Mesenchymal stem cell (in vitro differentiated cells and primary cell): Measurements from ENCODE around the gene MRPL55.

Experiments used
- DNase-seq: peaks from one replicate; pipeline ENCODE4 v3.0.0-alpha.2; 2013
- H2AFZ ChIP-seq: one replicate; pipeline ENCODE4 v1.6.1; 2013; ENCODE audit warnings: low read depth, mild to moderate bottlenecking, control low read depth, inconsistent platforms, low read length, moderate library complexity
- H2AK5ac ChIP-seq: 2 replicates; pipeline ENCODE4 v1.6.1; 2013; ENCODE audit warnings: low read length, moderate library complexity, mild to moderate bottlenecking, inconsistent platforms; ENCODE audit not compliant: severe bottlenecking
- H2BK120ac ChIP-seq: one replicate; pipeline ENCODE4 v1.6.1; 2013; ENCODE audit warnings: low read depth, mild to moderate bottlenecking, inconsistent platforms, low read length, moderate library complexity
- H2BK12ac ChIP-seq, 2 experiments: one replicate each; pipeline ENCODE4 v1.6.1; 2013; ENCODE audit warnings: inconsistent platforms in 2 of 2, low read length in 2 of 2, mild to moderate bottlenecking in 2 of 2, moderate library complexity in 2 of 2, control low read depth in 1 of 2
- H2BK15ac ChIP-seq: one replicate; pipeline ENCODE4 v1.6.1; 2013; ENCODE audit warnings: mild to moderate bottlenecking, low read depth, inconsistent platforms; ENCODE audit not compliant: poor library complexity, severe bottlenecking
- H2BK5ac ChIP-seq: 2 replicates; pipeline ENCODE4 v1.6.1; 2013; ENCODE audit warnings: low read depth, mild to moderate bottlenecking, low read length, control low read depth, inconsistent platforms; ENCODE audit not compliant: poor library complexity, severe bottlenecking
- H3K14ac ChIP-seq, 2 experiments: one replicate each; pipeline ENCODE4 v1.6.1; 2013; ENCODE audit warnings: inconsistent platforms in 2 of 2, low read length in 2 of 2, control low read depth in 1 of 2, mild to moderate bottlenecking in 1 of 2, moderate library complexity in 1 of 2
- H3K18ac ChIP-seq, 2 experiments: one replicate each; pipeline ENCODE4 v1.6.1; 2013; ENCODE audit warnings: inconsistent platforms in 2 of 2, low read length in 2 of 2, control low read depth in 1 of 2, low read depth in 1 of 2, mild to moderate bottlenecking in 1 of 2
- H3K23ac ChIP-seq, 2 experiments: one replicate each; pipeline ENCODE4 v1.6.1; 2013; ENCODE audit warnings: inconsistent platforms in 2 of 2, low read length in 2 of 2, mild to moderate bottlenecking in 2 of 2, moderate library complexity in 2 of 2, control low read depth in 1 of 2
- H3K27ac ChIP-seq: 2 replicates; pipeline ENCODE4 v1.5.1; 2013; ENCODE audit warnings: mild to moderate bottlenecking, moderate library complexity, low read length, control low read depth, inconsistent platforms; ENCODE audit not compliant: poor library complexity, severe bottlenecking
- H3K27me3 ChIP-seq, 2 experiments: 2 replicates each; pipeline versions ENCODE4 v1.6.1 to v1.7.0; 2013; ENCODE audit warnings: low read length in 2 of 2, mild to moderate bottlenecking in 2 of 2, moderate library complexity in 2 of 2, control low read depth in 1 of 2, inconsistent platforms in 1 of 2; ENCODE audit not compliant: control insufficient read depth in 1 of 2, insufficient read depth in 1 of 2
- H3K36me3 ChIP-seq, 2 experiments: 2 replicates each; pipeline versions ENCODE4 v1.6.1 to v1.7.0; 2013; ENCODE audit warnings: low read length in 2 of 2, control low read depth in 1 of 2, inconsistent platforms in 1 of 2, low read depth in 1 of 2, mild to moderate bottlenecking in 1 of 2; ENCODE audit not compliant: insufficient read depth in 2 of 2, control insufficient read depth in 1 of 2
- H3K4ac ChIP-seq, 2 experiments: one replicate each; pipeline ENCODE4 v1.6.1; 2013; ENCODE audit warnings: inconsistent platforms in 2 of 2, low read length in 2 of 2, mild to moderate bottlenecking in 2 of 2, moderate library complexity in 2 of 2, control low read depth in 1 of 2, low read depth in 1 of 2
- H3K4me1 ChIP-seq: 2 replicates; pipeline ENCODE4 v1.6.1; 2013; ENCODE audit warnings: low read depth, low read length, control low read depth; ENCODE audit not compliant: control insufficient read depth, insufficient read depth
- H3K4me2 ChIP-seq: 2 replicates; pipeline ENCODE4 v1.6.1; 2013; ENCODE audit warnings: low read length, mild to moderate bottlenecking, inconsistent platforms; ENCODE audit not compliant: poor library complexity, severe bottlenecking
- H3K4me3 ChIP-seq, 2 experiments: 2 replicates each; pipeline versions ENCODE4 v1.5.1 to v1.7.0; 2013; ENCODE audit warnings: low read length in 2 of 2, mild to moderate bottlenecking in 2 of 2, control low read depth in 1 of 2, low read depth in 1 of 2; ENCODE audit not compliant: insufficient read depth in 1 of 2
- H3K79me1 ChIP-seq: replicated peaks from 2 replicates; pipeline ENCODE4 v1.6.1; 2013; ENCODE audit warnings: mild to moderate bottlenecking, control low read depth, low read length, inconsistent platforms; ENCODE audit not compliant: poor library complexity, severe bottlenecking
- H3K9ac ChIP-seq: 2 replicates; pipeline ENCODE4 v1.7.0; 2013; ENCODE audit warnings: mild to moderate bottlenecking, low read length, moderate library complexity
- H3K9me3 ChIP-seq: 2 replicates; pipeline ENCODE4 v1.7.0; 2013; ENCODE audit warnings: mild to moderate bottlenecking, low read length; ENCODE audit not compliant: control insufficient read depth
- H4K8ac ChIP-seq: one replicate; pipeline ENCODE4 v1.6.1; 2013; ENCODE audit warnings: inconsistent platforms, mild to moderate bottlenecking, low read length, moderate library complexity
- H4K91ac ChIP-seq: one replicate; pipeline ENCODE4 v1.6.1; 2013; ENCODE audit warnings: mild to moderate bottlenecking, low read length, inconsistent platforms
- WGBS: methylation state at CpG from one replicate; pipeline ENCODE4 v1.1.7; 2013; ENCODE audit warnings: mixed read lengths; 5-methylcytosine and 5-hydroxymethylcytosine counted together

Gene MRPL55

DNA sequence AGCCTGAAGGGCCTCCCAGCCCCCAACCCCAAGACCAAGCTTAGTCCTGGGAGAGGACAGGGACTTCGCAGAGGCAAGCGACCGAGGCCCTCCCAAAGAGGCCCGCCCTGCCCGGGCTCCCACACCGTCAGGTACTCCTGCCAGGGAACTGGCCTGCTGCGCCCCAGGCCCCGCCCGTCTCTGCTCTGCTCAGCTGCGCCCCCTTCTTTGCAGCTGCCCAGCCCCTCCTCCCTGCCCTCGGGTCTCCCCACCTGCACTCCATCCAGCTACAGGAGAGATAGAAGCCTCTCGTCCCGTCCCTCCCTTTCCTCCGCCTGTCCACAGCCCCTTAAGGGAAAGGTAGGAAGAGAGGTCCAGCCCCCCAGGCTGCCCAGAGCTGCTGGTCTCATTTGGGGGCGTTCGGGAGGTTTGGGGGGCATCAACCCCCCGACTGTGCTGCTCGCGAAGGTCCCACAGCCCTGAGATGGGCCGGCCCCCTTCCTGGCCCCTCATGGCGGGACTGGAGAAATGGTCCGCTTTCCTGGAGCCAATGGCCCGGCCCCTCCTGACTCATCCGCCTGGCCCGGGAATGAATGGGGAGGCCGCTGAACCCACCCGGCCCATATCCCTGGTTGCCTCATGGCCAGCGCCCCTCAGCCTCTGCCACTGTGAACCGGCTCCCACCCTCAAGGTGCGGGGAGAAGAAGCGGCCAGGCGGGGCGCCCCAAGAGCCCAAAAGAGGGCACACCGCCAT, 48.5 kb downstream of the MRPL55 start:
- H2BK15ac ChIP-seq = no peak overlapping the region

GRCh38 chr1:228059634-228060457, 49.3 kb downstream of the MRPL55 start:
- Histone ChIP-seq H2AFZ (no peak overlapping the region), H2BK120ac (no peak overlapping the region), H3K36me3 (peaks cover 0 to 3% of the 10 kb centered on the region in 2 experiments), H2BK12ac (no peak overlapping the region), H3K9ac (no peak overlapping the region), H3K23ac (no peak overlapping the region), H2BK5ac (no peak overlapping the region), H2BK15ac (no peak overlapping the region), H4K91ac (no peak overlapping the region), H4K8ac (no peak overlapping the region), H3K4ac (no peak overlapping the region), H2AK5ac (no peak overlapping the region), H3K27ac (no peak overlapping the region), H3K18ac (no peak overlapping the region), H3K4me1 (peaks cover 1% of the 10 kb centered on the region), H3K9me3 (peaks cover 4% of the 10 kb centered on the region), H3K4me2 (no peak overlapping the region), H3K27me3 (peaks cover 17 to 85% of the 10 kb centered on the region in 2 experiments), H3K4me3 (no peak overlapping the region), H3K79me1 (no peaks in the 10 kb centered on the region), H3K14ac (no peak overlapping the region)
- no peak for DNase-seq
- WGBS = 46% methylated on average over 33 of the region's 33 CpGs

More for the DNA sequence above, 48.5 kb downstream of the MRPL55 start:
- no peak overlapping the region for H3K14ac ChIP-seq
- no peak overlapping the region for H3K9ac ChIP-seq
- H2BK5ac ChIP-seq = no peak overlapping the region
- no peak for DNase-seq
- no peak overlapping the region for H4K91ac ChIP-seq
- H3K36me3 ChIP-seq = peaks cover 0 to 3% of the 10 kb centered on the region in 2 experiments
- H3K4ac ChIP-seq = no peak overlapping the region
- no peak overlapping the region for H2BK120ac ChIP-seq
- no peak overlapping the region for H4K8ac ChIP-seq
- H3K79me1 ChIP-seq = no peaks in the 10 kb centered on the region
- peaks cover 1% of the 10 kb centered on the region for H3K4me1 ChIP-seq
- H3K4me2 ChIP-seq = no peak overlapping the region
- peaks cover 3% of the 10 kb centered on the region for H3K9me3 ChIP-seq
- no peak overlapping the region for H3K27ac ChIP-seq
- no peak overlapping the region for H2BK12ac ChIP-seq
- no peak overlapping the region for H2AK5ac ChIP-seq
- H3K18ac ChIP-seq = no peak overlapping the region
- no peak overlapping the region for H2AFZ ChIP-seq
- H3K23ac ChIP-seq = no peak overlapping the region
- H3K27me3 ChIP-seq = peaks cover 16 to 89% of the 10 kb centered on the region in 2 experiments
- 39% methylated on average over 33 of the region's 34 CpGs for WGBS
- no peak overlapping the region for H3K4me3 ChIP-seq

DNA sequence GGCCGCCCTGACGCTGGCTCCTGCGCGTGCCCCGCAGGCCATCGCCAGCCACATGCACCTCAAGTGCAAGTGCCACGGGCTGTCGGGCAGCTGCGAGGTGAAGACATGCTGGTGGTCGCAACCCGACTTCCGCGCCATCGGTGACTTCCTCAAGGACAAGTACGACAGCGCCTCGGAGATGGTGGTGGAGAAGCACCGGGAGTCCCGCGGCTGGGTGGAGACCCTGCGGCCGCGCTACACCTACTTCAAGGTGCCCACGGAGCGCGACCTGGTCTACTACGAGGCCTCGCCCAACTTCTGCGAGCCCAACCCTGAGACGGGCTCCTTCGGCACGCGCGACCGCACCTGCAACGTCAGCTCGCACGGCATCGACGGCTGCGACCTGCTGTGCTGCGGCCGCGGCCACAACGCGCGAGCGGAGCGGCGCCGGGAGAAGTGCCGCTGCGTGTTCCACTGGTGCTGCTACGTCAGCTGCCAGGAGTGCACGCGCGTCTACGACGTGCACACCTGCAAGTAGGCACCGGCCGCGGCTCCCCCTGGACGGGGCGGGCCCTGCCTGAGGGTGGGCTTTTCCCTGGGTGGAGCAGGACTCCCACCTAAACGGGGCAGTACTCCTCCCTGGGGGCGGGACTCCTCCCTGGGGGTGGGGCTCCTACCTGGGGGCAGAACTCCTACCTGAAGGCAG, 50.0 kb downstream of the MRPL55 start:
- Histone ChIP-seq H3K4me1 (peaks cover 1% of the 10 kb centered on the region), H2AFZ (no peak overlapping the region), H3K79me1 (no peaks in the 10 kb centered on the region), H3K9me3 (peaks cover 5% of the 10 kb centered on the region), H2AK5ac (no peak overlapping the region), H3K14ac (no peak overlapping the region), H3K23ac (no peak overlapping the region), H2BK5ac (no peak overlapping the region), H2BK15ac (no peak overlapping the region), H3K27ac (no peak overlapping the region), H3K4ac (no peak overlapping the region), H2BK120ac (no peak overlapping the region), H3K36me3 (peaks cover 0 to 3% of the 10 kb centered on the region in 2 experiments), H3K9ac (no peak overlapping the region), H4K8ac (no peak overlapping the region), H2BK12ac (no peak overlapping the region), H3K27me3 (peaks cover 17 to 83% of the 10 kb centered on the region in 2 experiments), H3K4me2 (no peak overlapping the region), H3K18ac (no peak overlapping the region), H4K91ac (no peak overlapping the region), H3K4me3 (no peak overlapping the region)
- WGBS = 96% methylated on average over 65 of the region's 66 CpGs
- no peak for DNase-seq
